ENCODE measurements around the gene TNPO2.

The TNPO2 gene

DNA sequence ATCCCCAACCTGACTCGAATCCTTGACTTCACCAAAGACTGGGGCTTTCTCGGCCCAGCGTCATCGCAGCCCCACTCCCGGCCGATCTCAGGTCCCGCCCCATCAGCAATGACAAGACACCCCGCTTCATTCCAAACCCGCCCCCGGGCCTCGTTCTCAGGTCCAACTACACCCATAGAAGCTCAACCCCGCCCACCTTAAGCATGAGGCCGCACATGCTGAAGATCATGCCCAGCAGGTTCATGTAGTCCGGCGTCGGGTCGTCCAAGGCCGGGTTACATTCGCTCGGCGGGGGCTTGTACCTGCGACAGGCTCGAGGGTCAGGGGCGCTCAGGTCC lies 54.8 kb downstream of the TNPO2 start:
- peak overlapping the region; percentile 100 for H3K27ac Mint-ChIP-seq
- ATAC-seq (replicated peaks) (peak; percentile 6 to 7), DNase-seq (peak; percentile 46)
- H3K4me3 Mint-ChIP-seq: peak overlapping the region; percentile 85 to 92
- peaks cover 48 to 76% of the 10 kb centered on the region in 2 donors for H3K4me1 Mint-ChIP-seq
- no peaks in the 10 kb centered on the region for H3K9me3 Mint-ChIP-seq
- peaks cover 38 to 60% of the 10 kb centered on the region in 2 donors for H3K36me3 Mint-ChIP-seq
- no peaks in the 10 kb centered on the region for H3K27me3 Mint-ChIP-seq

GRCh38 chr19:12668346-12668745 lies 55.4 kb downstream of the TNPO2 start:
- peak overlapping the region; percentile 85 to 92 for H3K4me3 Mint-ChIP-seq
- no peak for ATAC-seq (replicated peaks)
- peaks cover 48 to 74% of the 10 kb centered on the region in 2 donors for H3K4me1 Mint-ChIP-seq
- H3K36me3 Mint-ChIP-seq: peaks cover 37 to 61% of the 10 kb centered on the region in 2 donors
- no peaks in the 10 kb centered on the region for H3K27me3 Mint-ChIP-seq
- no peak for DNase-seq
- H3K27ac Mint-ChIP-seq: peak overlapping the region; percentile 100
- H3K9me3 Mint-ChIP-seq: no peaks in the 10 kb centered on the region

GRCh38 chr19:12667731-12668302 lies 55.9 kb downstream of the TNPO2 start:
- Mint-ChIP-seq H3K27ac (peak overlapping the region; percentile 99), H3K27me3 (no peaks in the 10 kb centered on the region), H3K9me3 (no peaks in the 10 kb centered on the region), H3K4me1 (peaks cover 48 to 74% of the 10 kb centered on the region in 2 donors), H3K4me3 (peak overlapping the region; percentile 92 to 98), H3K36me3 (peaks cover 40 to 66% of the 10 kb centered on the region in 2 donors)
- no peak for DNase-seq
- ATAC-seq (replicated peaks): no peak

GRCh38 chr19:12666265-12667048 lies 57.3 kb downstream of the TNPO2 start, which contains the start of the genes MAN2B1 and WDR83:
Gene MAN2B1 (minus strand): TSS chr19:12666742. CDS start chr19:12666701, 41 bp downstream.
Gene WDR83 (plus strand): TSS chr19:12666807. CDS start chr19:12669791, 2,984 bp downstream.
- Mint-ChIP-seq H3K36me3 (peaks cover 31 to 59% of the 10 kb centered on the region in 2 donors), H3K9me3 (no peaks in the 10 kb centered on the region), H3K27ac (peak within 1 kb of the TSS; percentile 99), H3K27me3 (no peaks in the 10 kb centered on the region), H3K4me3 (peak within 1 kb of the TSS; percentile 95 to 98), H3K4me1 (peaks cover 41 to 61% of the 10 kb centered on the region in 2 donors)
- DNase-seq (peak; percentile 79), ATAC-seq (replicated peaks) (peak; percentile 66 to 70)

GRCh38 chr19:12665671-12666264 lies 58.0 kb downstream of the TNPO2 start:
- Mint-ChIP-seq H3K27me3 (no peaks in the 10 kb centered on the region), H3K9me3 (no peaks in the 10 kb centered on the region), H3K36me3 (peaks cover 36 to 64% of the 10 kb centered on the region in 2 donors), H3K4me3 (peak overlapping the region; percentile 95 to 98), H3K27ac (peak overlapping the region; percentile 99), H3K4me1 (peaks cover 40 to 58% of the 10 kb centered on the region in 2 donors)
- ATAC-seq (replicated peaks): peak; percentile 35 to 44
- DNase-seq: no peak

DNA sequence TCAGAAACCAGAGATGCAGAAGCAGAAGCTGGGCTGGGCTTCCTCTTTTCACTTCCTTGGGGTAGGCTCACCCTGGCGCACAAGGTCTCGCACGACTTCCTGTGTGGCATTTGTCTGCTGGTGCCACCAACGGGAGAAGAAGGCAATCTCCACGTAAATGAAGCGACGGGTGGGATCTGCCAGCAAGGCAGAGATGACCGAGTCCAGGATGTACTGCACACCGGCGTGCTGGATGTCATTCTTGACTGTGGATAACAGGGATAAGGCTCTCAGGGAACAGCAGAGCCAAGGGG lies 58.5 kb downstream of the TNPO2 start:
- peak overlapping the region; percentile 95 to 98 for H3K4me3 Mint-ChIP-seq
- DNase-seq: peak; percentile 85
- H3K9me3 Mint-ChIP-seq: no peaks in the 10 kb centered on the region
- peaks cover 37 to 57% of the 10 kb centered on the region in 2 donors for H3K4me1 Mint-ChIP-seq
- peak; percentile 78 to 79 for ATAC-seq (replicated peaks)
- no peaks in the 10 kb centered on the region for H3K27me3 Mint-ChIP-seq
- H3K36me3 Mint-ChIP-seq: peaks cover 35 to 63% of the 10 kb centered on the region in 2 donors
- H3K27ac Mint-ChIP-seq: peak overlapping the region; percentile 99

- ATAC-seq (replicated peaks): no peak
- Mint-ChIP-seq H3K9me3 (no peaks in the 10 kb centered on the region), H3K4me1 (peaks cover 40 to 57% of the 10 kb centered on the region in 2 donors), H3K36me3 (peaks cover 41 to 65% of the 10 kb centered on the region in 2 donors), H3K27ac (peak overlapping the region; percentile 99), H3K27me3 (no peaks in the 10 kb centered on the region), H3K4me3 (peak overlapping the region; percentile 95 to 98)
- DNase-seq: no peak
Observed at GRCh38 chr19:12664406-12665280, 59.1 kb downstream of the TNPO2 start.

GRCh38 chr19:12660980-12661379 lies 62.8 kb downstream of the TNPO2 start:
- H3K27ac Mint-ChIP-seq: no peak overlapping the region

DNA sequence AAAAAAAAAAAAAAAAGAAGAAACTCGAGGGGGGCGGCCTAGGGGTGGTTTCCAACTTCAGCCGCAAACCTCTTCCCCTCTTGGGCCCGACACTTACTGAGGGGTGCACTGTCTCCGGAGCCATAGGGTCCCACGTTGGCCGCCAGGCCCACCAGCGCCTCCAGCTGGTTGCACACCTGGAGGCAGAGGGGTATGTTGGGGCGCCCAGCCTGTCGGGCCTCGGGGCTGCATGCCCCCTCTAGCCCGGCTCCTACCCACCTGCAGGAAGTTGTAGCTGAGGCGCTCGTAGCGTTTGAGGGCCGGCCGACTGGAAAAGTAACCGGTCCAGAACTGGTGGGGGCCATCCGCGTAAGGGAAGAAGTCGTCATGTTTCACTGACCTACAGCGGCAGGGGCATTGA lies 65.8 kb downstream of the TNPO2 start:
- H3K4me3 Mint-ChIP-seq: no peak overlapping the region
- peaks cover 13 to 22% of the 10 kb centered on the region in 2 donors for H3K4me1 Mint-ChIP-seq
- H3K9me3 Mint-ChIP-seq: no peaks in the 10 kb centered on the region
- DNase-seq (no peak), ATAC-seq (replicated peaks) (no peak)
- peaks cover 53 to 65% of the 10 kb centered on the region in 2 donors for H3K36me3 Mint-ChIP-seq
- H3K27ac Mint-ChIP-seq: no peak overlapping the region
- H3K27me3 Mint-ChIP-seq: no peaks in the 10 kb centered on the region

More at GRCh38 chr19:12660980-12661379, 62.8 kb downstream of the TNPO2 start:
- ATAC-seq (replicated peaks) (no peak), DNase-seq (no peak)
- peaks cover 19 to 33% of the 10 kb centered on the region in 2 donors for H3K4me1 Mint-ChIP-seq
- H3K36me3 Mint-ChIP-seq: peaks cover 60 to 75% of the 10 kb centered on the region in 2 donors
- no peaks in the 10 kb centered on the region for H3K9me3 Mint-ChIP-seq
- H3K27me3 Mint-ChIP-seq: no peaks in the 10 kb centered on the region
- no peak overlapping the region for H3K4me3 Mint-ChIP-seq

GRCh38 chr19:12656899-12657571 lies 66.7 kb downstream of the TNPO2 start:
- H3K4me1 Mint-ChIP-seq: peaks cover 13 to 22% of the 10 kb centered on the region in 2 donors
- ATAC-seq (replicated peaks) (peak; percentile 51 to 64), DNase-seq (no peak)
- no peak overlapping the region for H3K27ac Mint-ChIP-seq
- H3K9me3 Mint-ChIP-seq: no peaks in the 10 kb centered on the region
- no peak overlapping the region for H3K4me3 Mint-ChIP-seq
- peaks cover 57 to 66% of the 10 kb centered on the region in 2 donors for H3K36me3 Mint-ChIP-seq
- no peaks in the 10 kb centered on the region for H3K27me3 Mint-ChIP-seq

DNA sequence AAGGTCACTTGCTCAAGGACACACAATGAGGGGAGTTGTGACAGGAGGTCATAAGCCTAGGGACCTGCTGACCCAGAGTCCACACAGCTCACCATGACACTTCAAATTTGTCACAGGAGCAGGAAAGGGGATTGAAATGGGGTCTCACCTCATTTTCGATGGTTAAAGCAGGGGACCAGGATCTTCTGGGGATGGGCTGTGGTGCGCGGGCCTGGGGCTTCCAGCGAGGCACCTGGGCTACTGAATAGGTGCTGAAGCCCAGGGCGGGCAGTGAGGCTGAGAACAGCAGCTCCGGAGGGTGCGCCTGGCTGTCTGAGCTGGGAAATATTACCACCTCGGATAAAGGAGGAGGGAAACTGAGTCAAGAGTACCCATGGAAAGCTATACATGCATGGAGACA lies 68.2 kb downstream of the TNPO2 start:
- ATAC-seq (replicated peaks): no peak
- Mint-ChIP-seq H3K27ac (no peak overlapping the region), H3K36me3 (peaks cover 62 to 68% of the 10 kb centered on the region in 2 donors)

GRCh38 chr19:12652219-12652618 lies 71.5 kb downstream of the TNPO2 start:
- ATAC-seq (replicated peaks) (no peak), DNase-seq (no peak)
- Mint-ChIP-seq H3K27me3 (no peaks in the 10 kb centered on the region), H3K9me3 (peaks cover 0 to 2% of the 10 kb centered on the region in 2 donors), H3K4me3 (no peak overlapping the region), H3K36me3 (peaks cover 65 to 71% of the 10 kb centered on the region in 2 donors), H3K27ac (no peak overlapping the region), H3K4me1 (peaks cover 21 to 22% of the 10 kb centered on the region in 2 donors)

More for the DNA sequence above, 68.2 kb downstream of the TNPO2 start:
- H3K27me3 Mint-ChIP-seq: no peaks in the 10 kb centered on the region
- no peak for DNase-seq
- H3K4me1 Mint-ChIP-seq: peaks cover 13 to 21% of the 10 kb centered on the region in 2 donors
- H3K4me3 Mint-ChIP-seq: no peak overlapping the region
- H3K9me3 Mint-ChIP-seq: no peaks in the 10 kb centered on the region

DNA sequence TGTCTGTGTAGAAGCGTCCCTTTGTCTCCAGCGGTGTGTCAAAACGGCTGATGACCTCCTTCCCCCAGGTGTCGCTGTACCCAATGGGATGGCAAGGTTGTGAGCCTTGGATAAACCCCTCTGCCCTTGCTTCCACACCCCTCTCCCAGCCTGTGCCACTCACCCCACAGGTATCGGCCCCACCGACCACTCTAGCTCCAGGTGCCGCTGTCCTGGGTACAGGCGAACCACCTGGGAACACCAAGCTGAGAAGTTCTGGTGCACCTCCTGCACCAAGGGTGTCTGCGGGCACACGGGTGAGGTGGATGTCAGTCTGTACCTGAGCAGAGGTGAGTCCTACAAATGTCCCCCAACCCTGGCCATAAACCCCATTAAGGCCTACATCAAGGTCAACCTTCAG lies 73.8 kb downstream of the TNPO2 start:
- peak overlapping the region; percentile 42 for H3K27ac Mint-ChIP-seq
- no peak overlapping the region for H3K4me3 Mint-ChIP-seq
- no peaks in the 10 kb centered on the region for H3K27me3 Mint-ChIP-seq
- ATAC-seq (replicated peaks): no peak
- no peak for DNase-seq
- peaks cover 0 to 2% of the 10 kb centered on the region in 2 donors for H3K9me3 Mint-ChIP-seq
- peaks cover 54 to 62% of the 10 kb centered on the region in 2 donors for H3K36me3 Mint-ChIP-seq
- H3K4me1 Mint-ChIP-seq: peaks cover 16 to 17% of the 10 kb centered on the region in 2 donors
